ENCODE measurements around the gene ARID1B. TPM values are rescaled to one million over a fixed set of nuclear protein-coding genes. Genes with fewer than 3 reads are reported as not detected.

Gene ARID1B
- total RNA-seq, 1 experiment from 2014 or later = 35.6 TPM

DNA sequence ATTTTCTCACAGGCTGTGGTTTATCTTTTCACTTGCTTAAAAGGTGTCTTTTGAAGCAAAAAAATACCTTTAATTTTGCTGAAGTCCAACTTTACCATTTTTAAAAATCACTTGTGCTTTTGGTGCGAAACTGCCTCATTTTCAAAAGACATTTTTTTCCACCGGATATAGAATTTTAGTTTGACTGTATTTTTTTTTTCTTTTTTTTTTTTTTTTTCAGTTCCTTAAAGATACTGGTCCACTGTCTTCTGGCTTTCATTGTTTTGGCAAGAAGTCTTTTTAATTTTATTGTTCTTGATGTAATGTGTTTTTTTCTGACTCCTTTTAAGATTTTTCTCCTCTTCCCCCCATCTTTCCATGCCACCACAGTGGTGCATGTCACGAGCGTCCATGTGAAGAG is 198.2 kb downstream of the ARID1B start:
- Histone ChIP-seq H4K20me1 (ENCODE audit: insufficient read depth) (peaks cover 6% of the 10 kb centered on the region; the same call in 1 of the 2 replicates), H2AFZ (ENCODE audit: low read depth, low read length, poor library complexity, severe bottlenecking) (no peak overlapping the region), H3K9me3 (ENCODE audit: control insufficient read depth in 1 of 2, insufficient read depth in 1 of 2, low read depth in 1 of 2, low read length in 2 of 2) (no peaks in the 10 kb centered on the region), H3K4me3 (replicated peaks in 1 of 2; ENCODE audit: low read depth in 1 of 2, low read length in 2 of 2) (no peak overlapping the region), H3K9me2 (ENCODE audit: insufficient read depth) (no peaks in the 10 kb centered on the region), H3K27ac (ENCODE audit: low read depth, low read length) (no peak overlapping the region), H3K4me2 (ENCODE audit: low read length) (no peak overlapping the region), H3K4me1 (ENCODE audit: control insufficient read depth in 1 of 2, insufficient read depth in 2 of 2, low read length in 2 of 2) (peaks cover 0 to under 1% of the 10 kb centered on the region in 2 experiments; a peak in 1 of 4 replicates), H3K9ac (ENCODE audit: low read length) (no peak overlapping the region), H3K27me3 (ENCODE audit: insufficient read depth, low read length) (no peaks in the 10 kb centered on the region), H3K79me2 (ENCODE audit: insufficient read depth, low read length) (peaks cover 36% of the 10 kb centered on the region), H3K36me3 (ENCODE audit: control insufficient read depth in 1 of 2, insufficient read depth in 2 of 2, low read length in 2 of 2) (no peaks in the 10 kb centered on the region)
- ChIA-PET POLR2A (no interaction called here), RAD21 (ENCODE audit: low non-redundant PET in 1 of 2, low total read pairs in 2 of 2, uncharacterized antibody in 2 of 2, unreplicated experiment in 2 of 2) (no interaction called here), CTCF (no interaction called here)
- ATAC-seq (no peak), DNase-seq (ENCODE audit: low read depth, low spot score) (no peak)
- no TSS peak for BruUV-seq (replicated peaks)
- intact Hi-C loops (cut with micrococcal nuclease) = no loop called here
- TF ChIP-seq SP1 (IDR thresholded peaks at IDR 0.05; ENCODE audit: low read depth) (no peak), TCF7L2 (IDR thresholded peaks at IDR 0.05; ENCODE audit: borderline replicate concordance, extremely low read depth, insufficient read depth, insufficient read length) (no peak), SIN3A (IDR thresholded peaks at IDR 0.05; ENCODE audit: low read depth) (no peak), POLR2AphosphoS5 (IDR thresholded peaks at IDR 0.05; ENCODE audit: low read depth, low read length) (no peak), EGR1 (IDR thresholded peaks at IDR 0.05; ENCODE audit: low read depth) (no peak), EZH2 (IDR thresholded peaks at IDR 0.05) (no peak)
- TF ChIP-seq, protein P1, sequence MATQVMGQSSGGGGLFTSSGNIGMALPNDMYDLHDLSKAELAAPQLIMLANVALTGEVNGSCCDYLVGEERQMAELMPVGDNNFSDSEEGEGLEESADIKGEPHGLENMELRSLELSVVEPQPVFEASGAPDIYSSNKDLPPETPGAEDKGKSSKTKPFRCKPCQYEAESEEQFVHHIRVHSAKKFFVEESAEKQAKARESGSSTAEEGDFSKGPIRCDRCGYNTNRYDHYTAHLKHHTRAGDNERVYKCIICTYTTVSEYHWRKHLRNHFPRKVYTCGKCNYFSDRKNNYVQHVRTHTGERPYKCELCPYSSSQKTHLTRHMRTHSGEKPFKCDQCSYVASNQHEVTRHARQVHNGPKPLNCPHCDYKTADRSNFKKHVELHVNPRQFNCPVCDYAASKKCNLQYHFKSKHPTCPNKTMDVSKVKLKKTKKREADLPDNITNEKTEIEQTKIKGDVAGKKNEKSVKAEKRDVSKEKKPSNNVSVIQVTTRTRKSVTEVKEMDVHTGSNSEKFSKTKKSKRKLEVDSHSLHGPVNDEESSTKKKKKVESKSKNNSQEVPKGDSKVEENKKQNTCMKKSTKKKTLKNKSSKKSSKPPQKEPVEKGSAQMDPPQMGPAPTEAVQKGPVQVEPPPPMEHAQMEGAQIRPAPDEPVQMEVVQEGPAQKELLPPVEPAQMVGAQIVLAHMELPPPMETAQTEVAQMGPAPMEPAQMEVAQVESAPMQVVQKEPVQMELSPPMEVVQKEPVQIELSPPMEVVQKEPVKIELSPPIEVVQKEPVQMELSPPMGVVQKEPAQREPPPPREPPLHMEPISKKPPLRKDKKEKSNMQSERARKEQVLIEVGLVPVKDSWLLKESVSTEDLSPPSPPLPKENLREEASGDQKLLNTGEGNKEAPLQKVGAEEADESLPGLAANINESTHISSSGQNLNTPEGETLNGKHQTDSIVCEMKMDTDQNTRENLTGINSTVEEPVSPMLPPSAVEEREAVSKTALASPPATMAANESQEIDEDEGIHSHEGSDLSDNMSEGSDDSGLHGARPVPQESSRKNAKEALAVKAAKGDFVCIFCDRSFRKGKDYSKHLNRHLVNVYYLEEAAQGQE (IDR thresholded peaks at IDR 0.05; ENCODE audit: low read depth) = no peak
- TF ChIP-seq, protein P2, sequence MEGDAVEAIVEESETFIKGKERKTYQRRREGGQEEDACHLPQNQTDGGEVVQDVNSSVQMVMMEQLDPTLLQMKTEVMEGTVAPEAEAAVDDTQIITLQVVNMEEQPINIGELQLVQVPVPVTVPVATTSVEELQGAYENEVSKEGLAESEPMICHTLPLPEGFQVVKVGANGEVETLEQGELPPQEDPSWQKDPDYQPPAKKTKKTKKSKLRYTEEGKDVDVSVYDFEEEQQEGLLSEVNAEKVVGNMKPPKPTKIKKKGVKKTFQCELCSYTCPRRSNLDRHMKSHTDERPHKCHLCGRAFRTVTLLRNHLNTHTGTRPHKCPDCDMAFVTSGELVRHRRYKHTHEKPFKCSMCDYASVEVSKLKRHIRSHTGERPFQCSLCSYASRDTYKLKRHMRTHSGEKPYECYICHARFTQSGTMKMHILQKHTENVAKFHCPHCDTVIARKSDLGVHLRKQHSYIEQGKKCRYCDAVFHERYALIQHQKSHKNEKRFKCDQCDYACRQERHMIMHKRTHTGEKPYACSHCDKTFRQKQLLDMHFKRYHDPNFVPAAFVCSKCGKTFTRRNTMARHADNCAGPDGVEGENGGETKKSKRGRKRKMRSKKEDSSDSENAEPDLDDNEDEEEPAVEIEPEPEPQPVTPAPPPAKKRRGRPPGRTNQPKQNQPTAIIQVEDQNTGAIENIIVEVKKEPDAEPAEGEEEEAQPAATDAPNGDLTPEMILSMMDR (IDR thresholded peaks at IDR 0.05 in 2 of 3, conservative IDR thresholded peaks at IDR 0.05 in 1 of 3; ENCODE audit: borderline replicate concordance in 1 of 3, insufficient read depth in 1 of 3, low read depth in 2 of 3, low read length in 2 of 3) = no peak
